MM.1S (cell line): ENCODE measurements around the gene GLOD5.

Experiments used
- DNase-seq: peaks from one replicate; pipeline ENCODE4 v3.0.0-alpha.2; 2015
- H2AFZ ChIP-seq: fragments of 300-600 bp; sonication (generic); 2 replicates; pipeline ENCODE4 v1.6.0; 2016; ENCODE audit warnings: antibody characterized with exemption, low read length
- H3F3A ChIP-seq: fragments of 300-600 bp; sonication (generic); 2 replicates; pipeline ENCODE4 v1.6.1; 2016; ENCODE audit warnings: mild to moderate bottlenecking, antibody characterized with exemption, low read length, moderate library complexity, mixed read lengths; ENCODE audit not compliant: insufficient read depth
- H3K27ac ChIP-seq: fragments of 300-600 bp; sonication (generic); 2 replicates; pipeline ENCODE4 v1.5.1; 2016; ENCODE audit warnings: mild to moderate bottlenecking, low read length
- H3K27me3 ChIP-seq: fragments of 300-600 bp; sonication (generic); replicated peaks from 2 replicates; pipeline ENCODE4 v1.6.0; 2016; ENCODE audit warnings: low read length; ENCODE audit not compliant: insufficient read depth
- H3K36me3 ChIP-seq: fragments of 300-600 bp; sonication (generic); replicated peaks from 2 replicates; pipeline ENCODE4 v1.6.1; 2016; ENCODE audit warnings: mild to moderate bottlenecking, low read length, mixed read lengths; ENCODE audit not compliant: insufficient read depth
- H3K4me1 ChIP-seq: fragments of 300-600 bp; sonication (generic); 2 replicates; pipeline ENCODE4 v1.6.1; 2016; ENCODE audit warnings: low read length, mixed read lengths
- H3K4me2 ChIP-seq: fragments of 300-600 bp; sonication (generic); 2 replicates; pipeline ENCODE4 v1.6.0; 2016; ENCODE audit warnings: low read depth, low read length
- H3K4me3 ChIP-seq: fragments of 300-600 bp; sonication (generic); 2 replicates; pipeline ENCODE4 v1.5.1; 2016; ENCODE audit warnings: low read length, mixed read lengths
- H3K79me2 ChIP-seq: fragments of 300-600 bp; sonication (generic); 2 replicates; pipeline ENCODE4 v1.6.1; 2016; ENCODE audit warnings: mixed run types, low read length, mixed read lengths
- H3K9ac ChIP-seq: fragments of 300-600 bp; sonication (generic); 2 replicates; pipeline ENCODE4 v1.6.1; 2016; ENCODE audit warnings: low read length, mixed read lengths
- H3K9me2 ChIP-seq: fragments of 300-600 bp; sonication (generic); replicated peaks from 2 replicates; pipeline ENCODE4 v1.6.1; 2016; ENCODE audit warnings: mild to moderate bottlenecking, low read length, mixed read lengths; ENCODE audit not compliant: insufficient read depth
- H3K9me3 ChIP-seq: fragments of 300-600 bp; sonication (generic); replicated peaks from 2 replicates; pipeline ENCODE4 v1.6.1; 2016; ENCODE audit warnings: mild to moderate bottlenecking, low read length, mixed read lengths; ENCODE audit not compliant: insufficient read depth
- H4K20me1 ChIP-seq: fragments of 300-600 bp; sonication (generic); 2 replicates; pipeline ENCODE4 v1.6.1; 2016; ENCODE audit warnings: mild to moderate bottlenecking, low read length, moderate library complexity, mixed read lengths; ENCODE audit not compliant: insufficient read depth
- EZH2 ChIP-seq: fragments of 300-600 bp; sonication (generic); optimal IDR thresholded peaks from 2 replicates; pipeline ENCODE3; 2017; ENCODE audit warnings: low read depth, mild to moderate bottlenecking, antibody characterized with exemption, low read length, mixed read lengths
- EZH2phosphoT487 ChIP-seq: fragments of 300-600 bp; sonication (generic); IDR thresholded peaks from 2 replicates; pipeline ENCODE4 v1.6.1; 2018; ENCODE audit warnings: antibody characterized with exemption, low read length
- TF ChIP-seq, protein P1 (sequence below): fragments of 300-600 bp; sonication (generic); IDR thresholded peaks from 2 replicates; pipeline ENCODE4 v1.5.1; 2016; ENCODE audit warnings: antibody characterized with exemption, low read length, mixed read lengths

Gene GLOD5

DNA sequence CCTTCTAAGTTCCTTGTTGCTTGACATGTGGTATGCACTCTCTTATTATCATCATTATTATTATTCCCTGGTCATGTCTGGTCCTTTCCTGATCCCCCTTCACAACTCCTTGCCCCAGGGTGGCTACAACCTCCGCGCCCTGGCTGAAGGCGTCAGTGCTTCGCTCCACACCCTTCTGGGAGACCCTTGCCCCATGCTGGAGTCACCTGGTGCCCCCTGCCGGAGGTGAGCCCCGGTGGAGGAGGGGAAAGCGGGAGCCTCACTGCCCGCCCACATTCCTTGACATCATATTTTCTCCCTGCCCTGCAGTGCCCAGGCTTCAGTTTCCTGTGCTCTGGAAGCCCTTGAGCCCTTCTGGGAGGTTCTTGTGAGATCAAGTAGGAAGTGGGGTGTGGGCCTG is 53.7 kb downstream of the GLOD5 start:
- no peaks in the 10 kb centered on the region for H3K79me2 ChIP-seq
- H3K9me3 ChIP-seq = no peaks in the 10 kb centered on the region
- H3K27me3 ChIP-seq = no peaks in the 10 kb centered on the region
- H2AFZ ChIP-seq = no peak overlapping the region
- DNase-seq = no peak
- no peak overlapping the region for H3K4me3 ChIP-seq
- no peak overlapping the region for H3K27ac ChIP-seq
- no peak overlapping the region for H3K9ac ChIP-seq
- no peaks in the 10 kb centered on the region for H3K36me3 ChIP-seq
- no peaks in the 10 kb centered on the region for H3K4me1 ChIP-seq
- H3K4me2 ChIP-seq = no peak overlapping the region
- H3F3A ChIP-seq = no peaks in the 10 kb centered on the region
- H3K9me2 ChIP-seq = no peaks in the 10 kb centered on the region
- H4K20me1 ChIP-seq = no peaks in the 10 kb centered on the region
- TF ChIP-seq EZH2 (no peak), EZH2phosphoT487 (no peak)
- TF ChIP-seq, protein P1, sequence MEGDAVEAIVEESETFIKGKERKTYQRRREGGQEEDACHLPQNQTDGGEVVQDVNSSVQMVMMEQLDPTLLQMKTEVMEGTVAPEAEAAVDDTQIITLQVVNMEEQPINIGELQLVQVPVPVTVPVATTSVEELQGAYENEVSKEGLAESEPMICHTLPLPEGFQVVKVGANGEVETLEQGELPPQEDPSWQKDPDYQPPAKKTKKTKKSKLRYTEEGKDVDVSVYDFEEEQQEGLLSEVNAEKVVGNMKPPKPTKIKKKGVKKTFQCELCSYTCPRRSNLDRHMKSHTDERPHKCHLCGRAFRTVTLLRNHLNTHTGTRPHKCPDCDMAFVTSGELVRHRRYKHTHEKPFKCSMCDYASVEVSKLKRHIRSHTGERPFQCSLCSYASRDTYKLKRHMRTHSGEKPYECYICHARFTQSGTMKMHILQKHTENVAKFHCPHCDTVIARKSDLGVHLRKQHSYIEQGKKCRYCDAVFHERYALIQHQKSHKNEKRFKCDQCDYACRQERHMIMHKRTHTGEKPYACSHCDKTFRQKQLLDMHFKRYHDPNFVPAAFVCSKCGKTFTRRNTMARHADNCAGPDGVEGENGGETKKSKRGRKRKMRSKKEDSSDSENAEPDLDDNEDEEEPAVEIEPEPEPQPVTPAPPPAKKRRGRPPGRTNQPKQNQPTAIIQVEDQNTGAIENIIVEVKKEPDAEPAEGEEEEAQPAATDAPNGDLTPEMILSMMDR = no peak

GRCh38 chrX:48816014-48816810 is 54.7 kb downstream of the GLOD5 start:
- Histone ChIP-seq H3K36me3 (no peaks in the 10 kb centered on the region), H3K79me2 (no peaks in the 10 kb centered on the region), H3K4me2 (no peak overlapping the region), H3K9me3 (no peaks in the 10 kb centered on the region), H3K9me2 (no peaks in the 10 kb centered on the region), H3K27ac (no peak overlapping the region), H3K27me3 (no peaks in the 10 kb centered on the region), H2AFZ (no peak overlapping the region), H4K20me1 (no peaks in the 10 kb centered on the region), H3K9ac (no peak overlapping the region), H3F3A (no peaks in the 10 kb centered on the region), H3K4me3 (no peak overlapping the region), H3K4me1 (no peaks in the 10 kb centered on the region)
- no peak for DNase-seq
- TF ChIP-seq, protein P1 = no peak
- TF ChIP-seq EZH2 (no peak), EZH2phosphoT487 (no peak)

DNA sequence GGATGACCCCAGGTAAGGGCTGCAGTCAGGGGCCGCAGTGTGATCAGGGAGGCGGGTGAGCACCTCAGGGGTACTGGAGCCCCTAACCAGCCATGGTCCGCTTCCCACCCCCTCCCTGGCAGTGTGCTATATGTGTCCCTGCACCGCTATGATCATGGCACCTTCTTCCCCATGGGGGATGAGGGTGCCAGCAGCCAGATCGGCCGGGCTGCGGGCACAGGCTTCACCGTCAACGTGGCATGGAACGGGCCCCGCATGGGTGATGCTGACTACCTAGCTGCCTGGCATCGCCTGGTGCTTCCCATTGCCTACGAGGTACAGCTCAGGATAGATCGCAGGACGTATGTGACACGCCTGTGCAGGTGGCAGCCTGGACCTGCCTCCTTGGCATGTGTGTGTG is 56.6 kb downstream of the GLOD5 start:
- H3K27ac ChIP-seq = no peak overlapping the region
- H3K9ac ChIP-seq = no peak overlapping the region
- TF ChIP-seq EZH2 = no peak
- TF ChIP-seq, protein P1 = no peak
- TF ChIP-seq EZH2phosphoT487 = no peak
- no peaks in the 10 kb centered on the region for H3K9me3 ChIP-seq
- no peaks in the 10 kb centered on the region for H4K20me1 ChIP-seq
- no peaks in the 10 kb centered on the region for H3K27me3 ChIP-seq
- H3K36me3 ChIP-seq = no peaks in the 10 kb centered on the region
- no peaks in the 10 kb centered on the region for H3K79me2 ChIP-seq
- H3K9me2 ChIP-seq = no peaks in the 10 kb centered on the region
- no peak overlapping the region for H3K4me2 ChIP-seq
- DNase-seq = no peak
- no peaks in the 10 kb centered on the region for H3K4me1 ChIP-seq
- H3F3A ChIP-seq = no peaks in the 10 kb centered on the region
- H3K4me3 ChIP-seq = no peak overlapping the region
- no peak overlapping the region for H2AFZ ChIP-seq
